A673 (cell line): ENCODE results near the gene FBXL2. TPM values are rescaled to one million over a fixed set of nuclear protein-coding genes. Genes with fewer than 3 reads are reported as not detected.

Experiments used
- BruUV-seq: library from RNA; stranded (reverse); fragments of 400-500 nt; replicated peaks from 2 replicates; lab custom pipeline; 2021; lab: Mats Ljungman, UMichigan
- CTCF ChIA-PET: fragments of 300-600 bp; sonication (Branson Sonifier 250); formaldehyde crosslinking; loops from one replicate; lab custom pipeline; 2022; ENCODE audit warnings: antibody characterized with exemption; lab: Charles Lee
- POLR2A ChIA-PET: fragments of 300-600 bp; sonication (Branson Sonifier 250); formaldehyde crosslinking; loops from one replicate; lab custom pipeline; 2022; ENCODE audit warnings: antibody characterized with exemption; ENCODE audit not compliant: low non-redundant PET; lab: Charles Lee
- DNase-seq: peaks from one replicate; pipeline ENCODE4 v3.0.0-alpha.2; 2015; ENCODE audit warnings: low spot score
- H3K27ac ChIP-seq: fragments of 200-600 bp; sonication (generic); 2 replicates; pipeline ENCODE4 v1.5.1; 2016; ENCODE audit warnings: mixed run types, low read depth, mild to moderate bottlenecking, mixed read lengths, antibody characterized with exemption, low read length; ENCODE audit not compliant: poor library complexity, severe bottlenecking
- H3K27me3 ChIP-seq: fragments of 200-600 bp; sonication (generic); replicated peaks from 2 replicates; pipeline ENCODE4 v1.6.1; 2017; ENCODE audit warnings: mixed run types, low read depth, mild to moderate bottlenecking, mixed read lengths, antibody characterized with exemption, low read length; ENCODE audit not compliant: insufficient read depth, poor library complexity
- H3K36me3 ChIP-seq: fragments of 200-600 bp; sonication (generic); 2 replicates; pipeline ENCODE4 v1.6.1; 2016; ENCODE audit warnings: mixed run types, mild to moderate bottlenecking, mixed read lengths, antibody characterized with exemption, low read length; ENCODE audit not compliant: insufficient read depth, poor library complexity, severe bottlenecking
- H3K4me1 ChIP-seq: fragments of 200-600 bp; sonication (generic); 2 replicates; pipeline ENCODE4 v1.6.1; 2017; ENCODE audit warnings: mixed run types, mild to moderate bottlenecking, mixed read lengths, antibody characterized with exemption, low read length; ENCODE audit not compliant: insufficient read depth, poor library complexity, severe bottlenecking
- H3K4me3 ChIP-seq: fragments of 200-600 bp; sonication (generic); 2 replicates; pipeline ENCODE4 v1.5.1; 2016; ENCODE audit warnings: low read depth, mixed run types, mild to moderate bottlenecking, mixed read lengths, low read length; ENCODE audit not compliant: poor library complexity, severe bottlenecking
- H3K9me3 ChIP-seq: fragments of 200-600 bp; sonication (generic); 2 replicates; pipeline ENCODE4 v1.6.1; 2016; ENCODE audit warnings: mixed run types, low read depth, mild to moderate bottlenecking, mixed read lengths, antibody characterized with exemption, low read length; ENCODE audit not compliant: poor library complexity, severe bottlenecking
- EZH2 ChIP-seq: fragments of 200-600 bp; sonication (generic); IDR thresholded peaks from 2 replicates; pipeline ENCODE4 v1.6.1; 2017; ENCODE audit warnings: borderline replicate concordance, low read depth, mild to moderate bottlenecking, mixed read lengths, antibody characterized with exemption, low read length; ENCODE audit not compliant: poor library complexity, severe bottlenecking
- intact Hi-C: fragments of 100-400 bp; cut with micrococcal nuclease; formaldehyde crosslinking; loops from one replicate; pipeline ENCODE4 v1.10.0; 2022; ENCODE audit not compliant: unreplicated experiment
- total RNA-seq: library from RNA; stranded (reverse); gene quantifications from 2 replicates; pipeline ENCODE4 v1.2.3, GENCODE V29; 2021
- TF ChIP-seq, protein P1 (sequence below): fragments of 300-800, 200-600 bp; sonication (generic); conservative IDR thresholded peaks from 2 replicates; pipeline ENCODE4 v1.5.1; 2017; ENCODE audit warnings: low read depth, mild to moderate bottlenecking, antibody characterized with exemption, low read length, moderate library complexity, mixed read lengths

The FBXL2 gene
- total RNA-seq, 1 experiment from 2014 or later: 7.8 TPM

GRCh38 chr3:33373082-33373437 is 95.8 kb downstream of the FBXL2 start:
- Histone ChIP-seq H3K36me3 (no peaks in the 10 kb centered on the region), H3K27ac (no peak overlapping the region), H3K9me3 (no peaks in the 10 kb centered on the region), H3K27me3 (no peaks in the 10 kb centered on the region), H3K4me1 (no peaks in the 10 kb centered on the region), H3K4me3 (no peak overlapping the region)
- intact Hi-C loops: loop anchor here (2.0 to 10.0 kb wide), 2 partner anchors 412 to 426 kb away; no protein-coding TSS in a partner anchor
- DNase-seq: no peak
- TF ChIP-seq, protein P1, sequence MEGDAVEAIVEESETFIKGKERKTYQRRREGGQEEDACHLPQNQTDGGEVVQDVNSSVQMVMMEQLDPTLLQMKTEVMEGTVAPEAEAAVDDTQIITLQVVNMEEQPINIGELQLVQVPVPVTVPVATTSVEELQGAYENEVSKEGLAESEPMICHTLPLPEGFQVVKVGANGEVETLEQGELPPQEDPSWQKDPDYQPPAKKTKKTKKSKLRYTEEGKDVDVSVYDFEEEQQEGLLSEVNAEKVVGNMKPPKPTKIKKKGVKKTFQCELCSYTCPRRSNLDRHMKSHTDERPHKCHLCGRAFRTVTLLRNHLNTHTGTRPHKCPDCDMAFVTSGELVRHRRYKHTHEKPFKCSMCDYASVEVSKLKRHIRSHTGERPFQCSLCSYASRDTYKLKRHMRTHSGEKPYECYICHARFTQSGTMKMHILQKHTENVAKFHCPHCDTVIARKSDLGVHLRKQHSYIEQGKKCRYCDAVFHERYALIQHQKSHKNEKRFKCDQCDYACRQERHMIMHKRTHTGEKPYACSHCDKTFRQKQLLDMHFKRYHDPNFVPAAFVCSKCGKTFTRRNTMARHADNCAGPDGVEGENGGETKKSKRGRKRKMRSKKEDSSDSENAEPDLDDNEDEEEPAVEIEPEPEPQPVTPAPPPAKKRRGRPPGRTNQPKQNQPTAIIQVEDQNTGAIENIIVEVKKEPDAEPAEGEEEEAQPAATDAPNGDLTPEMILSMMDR: peak; percentile 24; the same call in 1 of the 2 replicates
- TF ChIP-seq EZH2: no peak
- BruUV-seq: no TSS peak
- ChIA-PET POLR2A (no interaction called here), CTCF (interaction anchor here (0.6 to 2.4 kb wide), 8 partner anchors 9 to 425 kb away, joined by 3 to 83 read pairs (median 4); no protein-coding TSS in a partner anchor)

GRCh38 chr3:33377489-33377888 is 100.2 kb downstream of the FBXL2 start:
- no TSS peak for BruUV-seq
- DNase-seq: no peak
- Histone ChIP-seq H3K36me3 (peaks cover 5% of the 10 kb centered on the region), H3K4me1 (no peaks in the 10 kb centered on the region), H3K9me3 (no peaks in the 10 kb centered on the region), H3K27ac (no peak overlapping the region), H3K4me3 (no peak overlapping the region), H3K27me3 (no peaks in the 10 kb centered on the region)
- no peak for TF ChIP-seq EZH2
- TF ChIP-seq, protein P1: no peak
- ChIA-PET POLR2A (no interaction called here), CTCF (no interaction called here)
- intact Hi-C loops: loop anchor here (10.0 kb wide), 1 partner anchor 407 kb away; no protein-coding TSS in a partner anchor

DNA sequence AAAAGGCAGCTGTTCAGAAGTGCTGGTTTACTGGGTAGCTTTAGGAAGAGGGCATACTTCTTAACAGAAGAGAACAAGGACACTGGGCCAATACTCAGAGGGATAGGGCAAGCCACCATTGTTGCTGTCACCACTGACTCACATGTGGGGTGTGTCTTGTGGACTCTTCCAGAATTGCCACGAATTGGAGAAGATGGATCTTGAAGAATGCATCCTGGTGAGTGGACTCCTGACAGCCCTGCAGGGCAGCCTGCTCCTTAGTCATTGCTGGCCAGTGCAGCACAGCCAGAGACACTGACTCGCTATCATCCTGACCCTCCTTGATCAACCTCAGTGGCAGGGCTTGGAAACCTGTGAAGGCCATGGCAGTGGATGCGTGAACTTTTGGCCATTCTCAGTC is 100.7 kb downstream of the FBXL2 start:
- no peaks in the 10 kb centered on the region for H3K4me1 ChIP-seq
- ChIA-PET POLR2A (no interaction called here), CTCF (no interaction called here)
- H3K27me3 ChIP-seq: no peaks in the 10 kb centered on the region
- TF ChIP-seq EZH2: no peak
- TF ChIP-seq, protein P1: no peak
- no peak overlapping the region for H3K27ac ChIP-seq
- H3K36me3 ChIP-seq: peaks cover 5% of the 10 kb centered on the region
- BruUV-seq: no TSS peak
- no peaks in the 10 kb centered on the region for H3K9me3 ChIP-seq
- H3K4me3 ChIP-seq: no peak overlapping the region
- intact Hi-C loops: loop anchor here (10.0 kb wide), 1 partner anchor 407 kb away; no protein-coding TSS in a partner anchor
- no peak for DNase-seq
